ENCODE data around the gene OXT.

- TF ChIP-seq ZBTB20 (tag by site-specific recombination; IDR thresholded peaks at IDR 0.05) (no peak), CTCF (tag by site-specific recombination; IDR thresholded peaks at IDR 0.05) (no peak), ZNF174 (tag by site-specific recombination; IDR thresholded peaks at IDR 0.05) (no peak), ZNF596 (tag by site-specific recombination; IDR thresholded peaks at IDR 0.05) (no peak), ZNF768 (tag by site-specific recombination; IDR thresholded peaks at IDR 0.05) (no peak), MYNN (tag by site-specific recombination; IDR thresholded peaks at IDR 0.05; ENCODE audit: borderline replicate concordance) (no peak)
Measured at GRCh38 chr20:3046677-3047462, 24.6 kb upstream of the OXT start.
